ENCODE results near the gene CCDC93.
"Not testable (repeated sequence)": the region's sequence is repeated elsewhere in the genome, so short reads cannot be mapped to it uniquely, and the experiment has no call there.

DNA sequence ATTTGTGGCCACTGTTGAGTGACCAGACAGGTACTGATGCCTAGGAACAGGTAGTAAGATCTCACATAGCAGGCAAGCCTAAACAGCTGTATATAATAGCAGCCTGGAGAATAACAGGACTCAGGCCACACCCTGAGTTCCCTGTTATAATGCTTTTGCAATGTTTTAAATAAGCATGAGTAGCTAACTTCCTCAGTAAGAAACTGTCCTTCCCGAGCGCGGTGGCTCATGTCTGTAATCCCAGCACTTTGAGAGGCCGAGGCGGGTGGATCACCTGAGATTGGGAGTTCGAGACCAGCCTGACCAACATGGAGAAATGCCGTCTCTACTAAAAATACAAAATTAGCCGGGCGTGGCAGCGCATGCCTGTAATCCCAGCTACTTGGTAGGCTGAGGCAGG lies 1.9 kb upstream of the CCDC93 start:
- TF ChIP-seq, protein P1, sequence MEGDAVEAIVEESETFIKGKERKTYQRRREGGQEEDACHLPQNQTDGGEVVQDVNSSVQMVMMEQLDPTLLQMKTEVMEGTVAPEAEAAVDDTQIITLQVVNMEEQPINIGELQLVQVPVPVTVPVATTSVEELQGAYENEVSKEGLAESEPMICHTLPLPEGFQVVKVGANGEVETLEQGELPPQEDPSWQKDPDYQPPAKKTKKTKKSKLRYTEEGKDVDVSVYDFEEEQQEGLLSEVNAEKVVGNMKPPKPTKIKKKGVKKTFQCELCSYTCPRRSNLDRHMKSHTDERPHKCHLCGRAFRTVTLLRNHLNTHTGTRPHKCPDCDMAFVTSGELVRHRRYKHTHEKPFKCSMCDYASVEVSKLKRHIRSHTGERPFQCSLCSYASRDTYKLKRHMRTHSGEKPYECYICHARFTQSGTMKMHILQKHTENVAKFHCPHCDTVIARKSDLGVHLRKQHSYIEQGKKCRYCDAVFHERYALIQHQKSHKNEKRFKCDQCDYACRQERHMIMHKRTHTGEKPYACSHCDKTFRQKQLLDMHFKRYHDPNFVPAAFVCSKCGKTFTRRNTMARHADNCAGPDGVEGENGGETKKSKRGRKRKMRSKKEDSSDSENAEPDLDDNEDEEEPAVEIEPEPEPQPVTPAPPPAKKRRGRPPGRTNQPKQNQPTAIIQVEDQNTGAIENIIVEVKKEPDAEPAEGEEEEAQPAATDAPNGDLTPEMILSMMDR (IDR thresholded peaks at IDR 0.05): not testable (repeated sequence)
- not testable (repeated sequence) for TF ChIP-seq POLR2A (IDR thresholded peaks at IDR 0.05)
